Uterine smooth muscle cell (primary cell): ENCODE measurements around the gene FAHD2B. TPM values are rescaled to one million over a fixed set of nuclear protein-coding genes. Genes with fewer than 3 reads are reported as not detected.

ENCODE experiments used
- total RNA-seq: library from RNA; depleted of rRNA; stranded (reverse); fragments of >200 nt; gene quantifications from 2 replicates; pipeline ENCODE4 v1.2.3, GENCODE V29; 2014

The FAHD2B gene
- total RNA-seq: 11.6 and 14.1 TPM in 2 replicates

GRCh38 chr2:97094772-97095611 lies at the start of gene FAHD2B:
Gene FAHD2B, minus strand, starts transcription at chr2:97094882. Its CDS starts 3,176 bp downstream, at chr2:97091706.

GRCh38 chr2:97113050-97113881 lies 18.6 kb upstream of the FAHD2B start, which contains the start of gene ANKRD36:
Gene ANKRD36, plus strand, starts transcription at chr2:97113153. Its CDS starts 587 bp downstream, at chr2:97113740.

Other genes starting within 250 kb of the FAHD2B start
- gene ANKRD39, start 236.9 kb downstream of the FAHD2B start, total RNA-seq: 11.0 and 11.7 TPM in 2 replicates
- gene SEMA4C, start 224.8 kb downstream of the FAHD2B start, total RNA-seq: 24.3 and 27.5 TPM in 2 replicates
- not detected in 2 replicates for gene FAM178B, start 108.3 kb downstream of the FAHD2B start, total RNA-seq
- gene ANKRD36, start 18.3 kb upstream of the FAHD2B start, total RNA-seq: 30.5 and 42.4 TPM in 2 replicates